H1 (cell line): Measurements from ENCODE around the gene GATA1. TPM values are rescaled to one million over a fixed set of nuclear protein-coding genes. Genes with fewer than 3 reads are reported as not detected.

Experiments used
- ATF2 ChIP-seq: IDR thresholded peaks from 2 replicates; pipeline ENCODE4 v1.6.1; 2012; ENCODE audit warnings: low read length, inconsistent platforms
- CTCF ChIP-seq, 3 experiments: IDR thresholded peaks; 1 replicate in 2 of 3; 2 replicates in 1 of 3; pipeline versions ENCODE4 v1.5.1 to v1.6.1; 2011; ENCODE audit warnings: low read length in 3 of 3, mild to moderate bottlenecking in 3 of 3, inconsistent platforms in 2 of 3, low read depth in 1 of 3, moderate library complexity in 1 of 3; ENCODE audit not compliant: insufficient read depth in 1 of 3; ENCODE audit errors: control extremely low read depth in 1 of 3
- polyA plus RNA-seq, 7 experiments: library from polyadenylated mRNA; depleted of rRNA in 3 of 7; stranded (reverse) in 5 of 7; unstranded in 2 of 7; fragments of >200 nt in 5 of 7; fragments of 200-250 nt in 2 of 7; gene quantifications; 1 replicate in 5 of 7; 2 replicates in 1 of 7; 4 replicates in 1 of 7; pipeline versions ENCODE4 v1.2.1 to v1.2.3, GENCODE V29; 2011 to 2013; ENCODE audit warnings: missing spikeins in 2 of 7, mixed read lengths in 2 of 7
- total RNA-seq: library from RNA; stranded (reverse); fragmentation: NEBNext Ultra II Directional; extraction: Animal tissue kit (Norgen Biotek cat#: 25700); gene quantifications from 2 replicates; pipeline ENCODE4 v1.2.1, GENCODE V29; 2021

GATA1 gene
- total and polyA plus RNA-seq, 2 of the 8 experiments (the other 6 are each of a cell fraction or from before 2014, with no cell fraction given): 0.05 TPM; not detected in 1

DNA sequence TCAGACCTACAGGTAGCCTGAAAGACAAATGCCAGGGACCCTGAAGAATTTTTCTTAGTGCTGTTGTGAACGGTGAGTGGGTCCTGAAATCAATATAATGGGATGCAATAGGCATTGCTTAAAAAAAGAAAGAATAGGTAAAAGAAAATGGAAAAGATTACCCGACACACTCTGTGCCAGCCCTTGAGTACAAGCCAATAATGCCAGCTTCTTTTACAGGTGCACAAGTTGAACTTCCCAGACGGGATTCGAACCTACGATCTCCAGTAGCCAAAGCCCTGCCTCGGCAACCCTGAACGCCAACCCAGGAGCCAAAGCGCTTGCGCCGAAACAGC lies 49.5 kb upstream of the GATA1 start (continued):
- no peak for TF ChIP-seq ATF2
- TF ChIP-seq CTCF (IDR thresholded peaks at IDR 0.05; ENCODE audit: control extremely low read depth in 1 of 3, insufficient read depth in 1 of 3, low read depth in 1 of 3, low read length in 3 of 3): no peak
